RKO (cell line): ENCODE measurements around the gene BRINP2.

Source experiments
- DNase-seq: peaks from one replicate; pipeline ENCODE4 v3.0.0-alpha.2; 2016; ENCODE audit warnings: low spot score

The BRINP2 gene

DNA sequence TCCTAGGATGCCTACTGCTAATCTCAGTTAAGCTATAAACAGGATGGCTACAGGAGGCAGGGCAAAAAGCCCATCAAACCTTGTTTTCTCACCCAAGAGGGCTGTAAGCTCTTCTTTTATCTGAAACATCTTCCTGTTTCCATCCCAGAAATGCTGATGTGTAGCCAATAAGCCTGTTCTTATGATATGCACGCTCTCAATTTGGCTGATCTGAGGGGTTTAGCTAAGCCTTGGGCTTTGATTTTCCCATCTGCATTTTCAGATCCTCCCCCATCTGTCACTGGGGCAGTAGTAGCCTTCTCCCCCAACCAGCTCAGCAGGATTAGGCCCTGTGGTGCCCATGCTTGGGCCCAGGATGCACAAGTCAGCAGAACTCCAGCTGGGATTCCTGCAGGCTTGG is 105.0 kb downstream of the BRINP2 start:
- DNase-seq, result no peak

DNA sequence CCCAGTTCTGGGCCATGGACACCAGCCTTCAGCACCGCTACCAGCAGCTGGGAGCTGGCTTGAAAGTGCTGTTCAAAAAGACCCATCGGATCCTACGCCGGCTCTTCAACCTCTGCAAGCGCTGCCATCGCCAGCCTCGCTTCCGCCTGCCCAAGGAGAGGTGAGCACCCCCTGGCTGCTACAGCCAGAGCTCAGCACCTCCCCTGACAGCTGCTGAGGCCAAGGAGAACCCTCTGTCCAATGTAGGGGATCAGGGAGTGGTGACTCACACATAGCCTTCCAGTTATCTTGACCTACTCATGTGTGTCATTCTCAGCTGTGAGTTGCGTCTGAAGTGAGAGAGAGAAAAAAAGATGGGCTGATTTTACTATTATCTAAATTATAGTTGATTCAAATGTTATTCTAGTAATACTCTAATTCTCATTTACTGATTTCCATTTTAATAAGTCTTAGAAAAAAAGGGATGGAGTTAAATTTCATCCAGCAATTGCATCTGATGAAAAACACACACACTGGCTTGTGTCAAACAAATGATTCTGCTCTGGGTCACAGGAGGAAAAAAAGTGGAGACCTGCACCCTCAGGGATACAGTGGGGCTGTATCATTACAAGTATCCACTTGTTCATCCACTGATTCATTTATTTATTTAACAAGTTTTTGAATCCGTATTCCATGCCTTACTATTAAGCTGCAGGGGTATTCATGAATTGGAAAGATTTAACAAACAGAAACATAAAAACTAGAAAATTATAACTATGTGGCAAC is 108.0 kb downstream of the BRINP2 start:
- DNase-seq, result peak; percentile 35

DNA sequence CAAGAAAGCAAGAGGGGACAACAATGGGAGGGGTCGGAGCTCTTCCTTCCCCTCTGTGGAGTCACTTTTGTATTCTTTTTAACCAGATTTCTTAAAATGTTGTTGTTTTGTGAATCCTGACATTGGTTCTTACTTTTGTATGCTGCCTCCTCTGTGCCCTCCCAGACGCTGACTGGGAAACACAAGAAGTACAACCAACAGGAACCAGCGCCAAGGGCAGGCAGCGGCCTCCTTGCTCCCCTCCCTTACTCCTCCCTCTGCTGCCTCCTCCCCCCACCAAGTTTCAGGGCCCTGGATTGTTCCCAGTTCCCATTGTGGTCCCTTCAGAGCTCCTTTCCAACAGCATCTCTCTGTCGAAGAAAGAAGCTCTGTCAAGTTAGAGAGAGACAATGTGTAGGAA is 111.1 kb downstream of the BRINP2 start:
- no peak for DNase-seq

DNA sequence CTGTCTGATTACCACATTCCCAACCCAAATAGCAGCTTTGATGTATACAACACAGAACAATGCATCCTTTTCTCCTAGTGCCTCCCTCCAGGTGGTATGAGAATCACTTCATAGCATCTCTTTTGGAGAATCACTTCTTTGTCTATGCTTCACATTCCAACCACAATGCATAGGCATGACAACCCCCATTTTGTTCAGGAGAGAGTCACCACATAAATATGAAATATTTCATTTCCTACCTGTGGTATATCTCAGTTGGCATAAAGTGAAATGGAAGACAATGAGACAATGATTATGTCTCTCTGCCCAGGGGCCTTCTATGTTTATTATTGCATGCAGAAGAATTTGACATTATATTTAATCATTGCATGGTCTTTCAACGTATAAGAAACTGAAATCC is 112.2 kb downstream of the BRINP2 start:
- DNase-seq, result no peak

DNA sequence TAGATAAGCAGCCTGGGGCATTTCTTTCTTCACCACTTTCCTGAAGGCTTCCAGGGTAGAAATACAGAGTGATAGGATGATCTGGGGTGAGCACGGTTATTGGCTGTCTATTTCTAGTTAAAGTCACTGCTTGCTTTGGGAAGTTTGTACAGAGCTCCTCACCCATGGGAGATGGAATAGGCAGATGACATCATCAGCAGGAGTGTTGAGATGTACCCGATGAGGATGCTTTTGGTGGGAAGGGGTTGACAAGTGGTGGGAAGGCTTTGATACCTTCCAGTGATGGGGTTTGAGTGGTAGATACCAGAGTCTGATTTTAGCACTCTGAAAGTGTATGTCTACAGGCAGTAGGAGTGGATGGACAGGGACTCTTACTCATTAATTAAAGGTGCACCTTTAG is 112.6 kb downstream of the BRINP2 start:
- no peak for DNase-seq

DNA sequence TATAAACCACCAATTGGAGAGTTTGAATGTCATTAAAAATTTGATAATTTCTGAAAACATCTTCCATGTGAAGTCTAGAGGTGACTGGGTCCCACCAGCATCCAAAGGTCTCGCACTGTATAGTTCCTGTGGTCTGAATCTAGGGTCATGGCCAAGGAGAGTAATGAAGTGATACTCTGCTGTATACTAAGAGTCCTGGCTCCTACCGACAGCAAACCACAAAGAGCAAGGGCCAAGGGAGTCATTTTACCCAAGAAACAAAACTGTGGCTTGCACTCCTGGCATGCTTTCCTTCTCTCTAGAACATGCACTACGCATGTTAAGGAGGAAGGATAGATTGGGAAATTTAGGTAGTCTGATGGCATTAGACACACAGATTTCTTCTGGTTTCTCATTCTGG is 115.6 kb downstream of the BRINP2 start:
- DNase-seq, result no peak

DNA sequence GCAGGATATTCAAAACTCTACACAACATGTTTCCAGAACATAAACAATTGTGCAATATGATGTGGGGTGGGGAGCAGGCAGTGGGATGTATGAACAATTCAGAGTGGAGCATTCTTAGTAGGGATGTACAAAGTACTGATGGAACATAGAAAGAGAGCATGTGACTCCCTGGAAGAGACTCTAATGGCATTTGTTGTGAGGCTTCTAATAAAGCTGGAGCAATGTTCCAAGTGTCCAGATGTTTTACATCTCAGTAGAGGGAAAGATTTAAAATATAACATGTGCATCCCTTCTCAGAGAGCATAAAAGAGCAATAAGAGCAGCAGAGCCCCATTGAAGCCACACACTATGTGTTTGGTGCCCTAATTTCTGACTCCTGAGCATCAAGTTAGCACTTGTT is 116.5 kb downstream of the BRINP2 start:
- no peak for DNase-seq

DNA sequence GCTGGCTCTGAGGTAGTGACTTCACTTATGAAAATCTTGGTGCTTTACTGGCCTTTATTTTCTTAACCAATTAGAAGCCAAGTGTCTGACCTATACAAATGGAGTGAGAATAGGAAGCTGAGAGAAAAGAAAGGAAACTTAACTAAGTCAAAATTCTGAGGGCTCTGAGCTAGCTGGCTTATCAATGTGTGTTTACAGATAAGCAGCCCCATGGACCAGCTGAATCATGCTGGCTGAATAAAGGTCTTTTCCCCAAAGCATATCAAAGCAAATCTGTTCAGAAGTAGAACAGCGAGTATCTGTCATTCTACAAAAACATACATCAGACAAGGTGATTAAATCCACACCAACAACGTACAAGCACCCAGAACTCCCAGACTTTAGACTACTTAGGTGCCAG is 117.2 kb downstream of the BRINP2 start:
- DNase-seq, result no peak

DNA sequence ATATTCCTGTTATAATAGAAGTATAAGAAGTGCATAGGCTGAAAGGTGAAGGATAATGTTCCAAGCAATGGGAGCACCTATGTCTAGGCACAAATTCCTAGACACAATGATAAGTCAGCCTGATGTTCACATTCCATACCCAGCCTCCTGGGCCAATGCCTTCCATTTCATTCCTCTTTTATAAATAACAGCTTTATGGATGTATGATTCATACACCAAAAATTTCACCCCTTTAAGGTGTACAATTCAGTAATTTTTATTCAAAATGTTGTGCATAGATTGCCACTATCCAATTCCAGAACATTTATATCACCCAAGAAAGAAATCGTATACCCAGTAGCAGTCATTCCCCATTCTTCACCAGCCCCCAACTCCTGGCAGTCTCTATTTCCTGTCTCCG is 118.8 kb downstream of the BRINP2 start:
- DNase-seq, result no peak

DNA sequence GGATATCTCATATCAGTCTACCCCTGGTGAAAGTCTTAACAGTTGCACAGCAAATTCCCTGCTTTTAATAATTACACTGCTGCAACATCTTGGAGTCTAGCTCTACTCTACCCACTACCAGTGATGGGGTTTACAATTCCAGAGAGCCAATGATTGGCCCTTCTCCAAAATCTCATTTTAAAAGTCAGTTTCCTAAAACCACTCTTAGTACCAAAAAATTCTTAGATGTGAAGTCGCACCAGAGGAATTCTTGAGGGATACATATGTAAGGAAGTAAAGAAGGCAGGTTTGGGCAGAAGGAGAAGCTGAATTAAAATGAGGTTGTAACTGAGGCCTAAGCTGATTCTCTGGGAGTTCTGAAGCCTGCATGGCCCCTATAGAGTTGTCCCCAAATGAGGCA is 129.7 kb downstream of the BRINP2 start:
- no peak for DNase-seq

DNA sequence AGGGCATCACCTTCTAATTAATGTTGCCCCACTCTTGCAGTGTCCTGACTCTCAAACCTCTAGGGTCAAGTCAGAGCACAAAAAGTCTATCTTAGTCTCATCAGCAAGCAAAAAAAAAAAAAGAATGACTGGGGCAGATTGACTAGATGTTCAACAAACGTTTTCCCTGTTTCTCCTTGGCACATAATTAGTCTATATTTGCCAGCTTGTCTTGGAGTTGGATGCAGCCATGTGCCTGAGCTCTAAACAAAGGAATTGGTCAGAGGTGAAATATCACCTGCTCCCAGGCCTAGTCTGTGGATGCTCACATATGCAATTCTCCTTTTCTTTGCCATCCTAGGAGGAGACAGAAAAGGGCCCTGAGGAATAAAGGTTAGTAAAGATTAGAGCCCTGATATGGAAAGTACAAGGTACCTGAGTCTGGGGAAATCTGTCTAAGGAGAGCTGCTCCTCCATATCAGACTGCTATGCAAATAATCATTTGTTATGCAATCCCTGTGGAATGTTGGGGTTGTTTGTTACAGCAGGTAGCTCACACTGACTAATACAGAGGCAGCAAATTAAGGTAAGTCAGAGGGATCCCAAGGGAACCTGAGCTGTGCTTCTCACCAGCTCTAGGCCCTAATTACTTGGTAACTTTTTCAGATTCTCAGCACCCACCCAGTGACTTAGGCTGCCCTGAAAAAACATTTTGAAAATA is 130.8 kb downstream of the BRINP2 start:
- no peak for DNase-seq

DNA sequence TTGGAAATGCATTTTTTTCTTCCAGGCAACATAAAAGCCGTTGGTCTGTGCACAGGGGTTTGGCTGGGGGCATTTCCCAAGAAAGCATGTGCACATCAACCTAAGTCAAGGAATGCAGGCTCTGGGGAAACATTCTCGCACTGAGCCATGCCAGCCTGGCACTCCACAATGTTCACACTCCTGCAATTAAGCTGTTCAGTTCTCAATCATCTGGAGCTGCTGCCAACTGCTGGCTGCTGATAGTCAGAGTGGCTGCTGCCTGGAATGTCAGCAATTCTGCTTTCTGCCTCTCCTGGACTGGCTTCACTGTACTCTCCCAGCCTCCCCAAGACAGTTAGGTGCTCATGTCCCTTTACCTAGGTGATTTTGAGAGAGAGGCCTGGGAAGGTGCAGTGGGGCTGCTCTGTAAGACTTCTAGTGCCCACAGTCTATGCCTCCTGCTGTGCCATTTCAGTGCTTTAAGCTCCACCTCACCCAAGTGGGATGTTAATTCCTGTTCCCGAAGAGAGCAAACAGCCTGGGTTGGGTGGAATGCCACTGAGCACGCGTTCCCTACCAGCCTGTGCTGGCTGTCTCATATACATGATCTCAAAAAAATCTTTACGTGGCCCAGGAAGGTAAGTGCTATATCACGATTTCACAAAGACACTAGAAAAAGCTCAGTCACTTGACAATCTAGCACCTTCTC is 131.7 kb downstream of the BRINP2 start:
- DNase-seq, result no peak

DNA sequence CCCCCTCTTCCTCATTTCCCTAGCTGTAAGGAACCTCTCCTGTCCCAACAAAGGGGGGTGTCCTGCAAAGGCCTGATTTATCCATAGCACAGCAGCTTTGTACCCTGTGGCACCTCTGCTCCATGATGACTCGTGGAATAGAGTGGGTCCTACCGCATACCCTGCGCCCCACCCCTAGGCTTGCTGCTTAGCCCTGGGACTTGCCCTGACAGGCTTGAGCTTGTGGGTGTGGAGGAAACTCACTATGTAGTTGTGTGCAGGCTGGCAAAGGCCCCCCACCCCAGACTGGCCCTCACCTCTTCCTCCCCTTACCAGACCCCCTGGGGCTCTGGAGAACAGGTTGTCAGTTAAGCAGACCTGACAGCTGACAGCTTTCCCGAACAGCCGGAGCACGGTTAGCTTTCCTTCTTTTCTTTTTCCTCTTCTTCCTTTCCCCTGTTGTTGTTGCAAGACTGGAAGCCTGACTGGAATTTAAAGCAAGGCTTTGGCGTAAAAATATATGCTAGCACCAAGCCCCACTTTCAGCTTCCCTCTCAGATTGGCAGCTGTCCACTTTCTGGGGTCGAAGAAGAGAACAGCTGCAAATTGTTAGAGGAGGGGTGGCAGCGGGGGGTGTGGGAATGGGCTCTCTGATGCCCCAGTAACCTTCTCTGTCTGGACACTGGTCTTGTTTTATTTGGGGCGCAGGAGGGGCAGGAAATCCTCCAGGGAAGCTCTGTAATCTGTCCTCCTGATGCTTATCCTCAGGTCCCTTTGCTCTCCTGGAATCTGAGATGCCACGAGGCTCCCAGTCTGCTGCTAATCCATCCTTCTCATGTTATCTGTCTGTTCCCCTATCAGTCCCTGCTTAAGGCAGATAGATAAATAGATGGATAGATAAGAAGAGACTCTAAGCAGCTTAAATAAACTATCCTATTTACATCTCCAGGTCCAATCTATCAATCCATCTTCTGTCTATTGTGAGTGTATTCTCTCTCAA is 134.6 kb downstream of the BRINP2 start:
- DNase-seq, result no peak

DNA sequence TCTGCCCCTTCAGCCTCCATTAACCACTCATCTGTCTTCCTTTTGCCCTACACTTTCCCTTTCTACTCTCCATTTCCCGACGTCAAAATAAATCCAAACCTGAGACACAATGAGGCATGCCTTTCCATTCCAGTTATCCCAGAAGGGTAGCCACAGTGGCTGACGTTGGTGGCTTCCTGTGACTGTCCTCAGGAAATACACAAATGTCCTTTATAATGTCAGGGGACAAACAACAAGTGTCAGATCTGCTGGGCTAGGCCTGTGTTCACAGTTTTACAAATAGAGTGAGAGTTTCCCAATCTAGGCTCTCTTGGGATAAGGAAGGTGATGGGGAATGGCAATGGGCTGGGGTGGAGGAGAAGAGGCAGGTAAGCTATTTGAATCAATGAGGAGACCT is 135.3 kb downstream of the BRINP2 start:
- DNase-seq, result no peak

DNA sequence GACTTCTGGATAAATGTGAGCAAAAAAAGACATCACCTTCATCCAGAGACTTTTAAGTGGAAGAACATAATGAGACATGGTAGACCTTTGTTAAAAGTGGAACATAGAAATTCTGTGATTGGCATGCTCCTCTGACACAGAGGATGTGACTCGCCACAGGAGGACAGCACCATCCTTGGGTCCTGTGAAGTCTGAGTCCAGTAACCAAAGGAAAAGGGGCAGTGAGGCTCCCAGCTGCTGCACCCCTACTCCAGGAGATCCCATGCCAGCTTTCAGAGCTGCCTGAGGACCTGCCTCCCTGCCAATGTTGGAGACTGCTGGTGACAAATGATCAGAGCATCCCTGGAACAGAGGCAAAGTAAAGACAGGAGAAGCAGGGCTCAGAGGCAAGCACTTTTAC is 136.2 kb downstream of the BRINP2 start:
- DNase-seq, result no peak

DNA sequence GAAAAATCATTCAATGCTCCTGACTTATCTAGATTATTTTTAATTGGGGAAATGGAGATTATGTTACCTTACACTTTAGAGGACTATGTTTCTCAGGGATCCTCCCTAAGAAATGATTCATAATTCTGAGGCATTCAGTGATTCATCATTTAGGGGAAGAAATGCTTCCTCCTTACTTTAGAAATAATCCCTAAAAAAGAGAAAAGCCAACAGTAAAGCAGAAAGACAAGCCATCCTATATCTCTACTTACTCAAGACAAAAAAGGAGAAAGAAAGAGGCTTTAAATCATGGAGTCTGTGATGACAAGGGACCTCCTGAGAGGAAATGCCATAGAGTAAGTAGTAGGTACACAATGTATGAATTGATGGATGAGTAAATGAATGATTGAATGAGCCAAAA is 137.0 kb downstream of the BRINP2 start:
- no peak for DNase-seq

DNA sequence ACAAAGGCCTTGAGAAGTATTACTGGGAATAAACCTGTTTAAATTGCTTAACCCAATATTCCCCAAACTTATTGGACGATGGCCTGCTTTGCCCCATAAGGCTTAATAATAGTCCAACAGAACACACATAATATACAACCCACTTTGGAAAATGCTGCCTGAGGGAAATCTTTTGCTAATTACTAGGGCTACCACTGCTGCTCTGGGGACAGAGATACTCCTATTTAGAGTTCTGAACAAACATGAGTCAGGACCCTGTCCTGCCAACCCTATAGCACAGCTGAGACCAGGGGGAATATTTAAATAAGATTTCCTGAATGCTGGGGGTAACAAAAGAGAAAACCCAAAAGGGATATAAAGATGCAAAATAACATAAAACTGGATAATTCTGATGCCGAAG is 139.1 kb downstream of the BRINP2 start:
- no peak for DNase-seq

DNA sequence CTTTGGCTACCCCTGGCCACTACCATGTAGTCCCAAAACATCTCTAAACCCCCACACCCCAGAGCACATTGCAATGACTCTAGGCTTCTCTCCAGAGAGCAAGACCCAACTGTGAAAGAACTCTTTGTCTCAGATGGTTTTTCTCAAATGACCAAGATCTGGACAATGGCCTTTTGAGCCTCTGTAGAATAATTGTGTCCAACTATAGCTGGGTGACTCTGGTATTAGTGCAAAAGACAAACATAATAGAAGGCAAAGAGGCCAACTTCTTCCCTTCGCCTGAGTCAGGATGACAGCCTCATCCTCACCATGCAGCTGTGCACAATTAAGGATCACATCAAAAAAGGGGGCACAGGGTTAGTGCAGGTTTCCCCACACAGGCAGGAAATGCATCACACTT is 139.6 kb downstream of the BRINP2 start:
- DNase-seq, result no peak

DNA sequence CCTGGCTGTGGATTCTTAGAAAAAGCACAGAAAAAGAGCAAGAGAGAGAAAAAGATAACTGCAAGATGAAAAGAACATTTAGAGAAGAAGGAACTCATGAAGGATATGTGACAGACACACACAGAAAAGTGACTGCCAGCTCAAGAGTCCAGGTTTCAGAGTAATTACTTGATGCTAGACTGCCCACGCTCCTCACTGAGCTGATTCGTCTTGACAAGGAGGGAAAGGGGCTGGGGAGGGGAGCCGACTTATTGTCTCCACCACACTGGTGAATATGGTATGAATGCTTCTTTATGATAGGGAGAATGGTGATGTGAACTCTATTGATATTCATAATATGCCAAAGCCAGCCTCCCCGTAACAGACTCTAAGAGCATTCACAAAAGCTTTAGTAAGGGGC is 140.4 kb downstream of the BRINP2 start:
- DNase-seq, result no peak

DNA sequence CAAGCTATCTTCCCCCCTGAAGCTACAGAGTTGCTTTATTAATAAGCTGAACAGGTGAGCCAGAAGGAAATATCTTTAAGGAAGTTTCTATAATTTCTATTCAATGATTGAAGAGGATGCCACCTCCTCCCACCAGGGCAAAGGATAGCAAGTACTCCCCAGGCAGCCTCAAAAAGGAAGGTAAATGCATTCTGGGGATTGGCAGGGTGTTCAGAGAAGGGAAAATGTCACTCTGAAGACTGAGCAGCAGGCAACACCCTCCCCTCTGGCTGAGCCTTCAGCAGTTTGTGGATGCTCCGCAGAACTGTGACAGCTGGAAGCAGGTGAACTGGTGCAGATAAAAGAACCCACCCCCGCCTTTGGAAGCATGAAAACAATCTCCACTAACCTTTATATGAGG is 140.8 kb downstream of the BRINP2 start:
- no peak for DNase-seq

DNA sequence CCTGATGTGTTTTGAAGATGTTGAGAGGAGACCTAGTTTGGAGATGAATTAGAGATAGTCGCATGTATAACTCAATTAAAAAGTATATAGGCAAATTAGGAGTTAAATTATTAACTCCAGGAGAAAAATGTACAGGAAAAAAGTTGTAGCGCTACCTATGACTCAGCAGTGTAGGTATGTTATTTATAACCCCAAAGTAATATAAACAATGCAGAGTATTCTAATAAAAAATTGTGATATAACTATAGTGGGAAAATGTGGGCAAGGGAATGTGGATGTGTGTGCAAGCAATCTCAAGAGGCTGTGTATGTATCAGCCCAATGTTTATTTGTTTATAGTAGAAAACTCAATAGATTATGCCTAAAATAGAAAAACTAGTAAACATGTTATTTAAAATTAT is 144.5 kb downstream of the BRINP2 start:
- DNase-seq, result no peak

DNA sequence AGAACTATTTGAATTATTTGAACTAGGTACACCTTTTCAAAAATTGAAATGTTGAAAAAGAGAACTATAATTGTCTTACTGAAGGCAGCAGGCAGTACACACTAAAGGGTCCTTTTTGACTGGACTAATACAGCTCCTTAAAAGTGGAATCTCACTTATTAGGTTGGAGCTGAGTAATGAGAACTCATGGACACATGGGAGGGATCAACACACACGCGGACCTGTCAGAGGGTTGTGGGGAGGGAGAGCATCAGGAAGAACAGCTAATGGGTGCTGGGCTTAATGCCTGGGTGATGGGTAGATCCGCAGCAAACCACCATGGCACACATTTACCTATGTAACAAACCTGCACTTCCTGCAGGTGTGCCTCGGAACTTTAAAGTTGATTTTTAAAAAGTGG is 145.0 kb downstream of the BRINP2 start:
- DNase-seq, result no peak
